Gastroesophageal sphincter (tissue), 3 donors: ENCODE measurements around the gene FBXO47.

Experiments used
- EP300 ChIP-seq: sonication (generic); formaldehyde crosslinking; IDR thresholded peaks from one replicate; pipeline ENCODE4 v1.6.1; 2017; ENCODE audit warnings: antibody characterized with exemption, mild to moderate bottlenecking
- POLR2A ChIP-seq, 2 donors: fragments of 450-650 bp; IDR thresholded peaks; one replicate each; pipeline ENCODE4 v1.6.1; 2017; ENCODE audit warnings: antibody characterized with exemption in 2 of 2, mild to moderate bottlenecking in 2 of 2, moderate library complexity in 1 of 2
- TF ChIP-seq, protein P1 (sequence below), 4 experiments: fragments of 200-600 bp in 2 of 4; fragments of 450-650 bp in 2 of 4; sonication (generic) in 1 of 4; IDR thresholded peaks; one replicate each; pipeline ENCODE4 v1.5.1; 2017 to 2019; ENCODE audit warnings: antibody characterized with exemption in 4 of 4, mild to moderate bottlenecking in 2 of 4, moderate library complexity in 2 of 4

DNA sequence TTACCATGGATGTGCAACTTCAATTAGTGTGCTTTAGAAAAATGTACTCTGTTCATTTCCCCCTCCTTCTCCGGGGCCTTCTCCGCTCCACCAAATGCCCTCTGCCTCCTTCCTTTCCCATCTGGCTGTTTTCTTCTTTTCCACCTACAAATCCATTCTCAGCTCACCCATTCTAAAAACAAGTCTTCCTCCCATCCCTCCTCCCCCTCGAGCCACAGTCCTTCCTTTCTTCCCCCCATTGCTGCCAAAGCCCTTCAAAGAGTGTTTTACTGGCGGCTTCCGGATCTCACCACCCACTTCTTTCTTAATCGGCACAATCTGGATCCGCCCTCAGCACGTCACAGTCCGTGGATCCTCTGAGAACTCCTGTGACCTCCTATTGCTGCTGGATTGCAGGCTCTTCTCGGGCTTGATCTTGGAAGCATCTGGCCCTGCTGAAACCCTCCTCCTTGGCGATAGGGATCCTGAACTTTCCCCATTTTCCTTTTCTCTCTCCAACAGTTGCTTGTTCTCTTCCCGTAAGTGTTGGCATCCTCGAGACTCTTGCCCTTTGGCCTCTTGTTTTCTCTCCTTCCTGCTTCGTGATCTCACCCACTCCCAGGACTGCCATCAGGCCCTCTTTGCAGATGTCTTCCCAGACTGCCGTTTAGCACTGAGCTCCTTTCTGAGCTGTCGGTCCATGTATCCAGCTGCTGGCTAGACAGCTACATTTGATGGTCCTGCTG lies 36.0 kb upstream of the FBXO47 start:
- TF ChIP-seq, protein P1, sequence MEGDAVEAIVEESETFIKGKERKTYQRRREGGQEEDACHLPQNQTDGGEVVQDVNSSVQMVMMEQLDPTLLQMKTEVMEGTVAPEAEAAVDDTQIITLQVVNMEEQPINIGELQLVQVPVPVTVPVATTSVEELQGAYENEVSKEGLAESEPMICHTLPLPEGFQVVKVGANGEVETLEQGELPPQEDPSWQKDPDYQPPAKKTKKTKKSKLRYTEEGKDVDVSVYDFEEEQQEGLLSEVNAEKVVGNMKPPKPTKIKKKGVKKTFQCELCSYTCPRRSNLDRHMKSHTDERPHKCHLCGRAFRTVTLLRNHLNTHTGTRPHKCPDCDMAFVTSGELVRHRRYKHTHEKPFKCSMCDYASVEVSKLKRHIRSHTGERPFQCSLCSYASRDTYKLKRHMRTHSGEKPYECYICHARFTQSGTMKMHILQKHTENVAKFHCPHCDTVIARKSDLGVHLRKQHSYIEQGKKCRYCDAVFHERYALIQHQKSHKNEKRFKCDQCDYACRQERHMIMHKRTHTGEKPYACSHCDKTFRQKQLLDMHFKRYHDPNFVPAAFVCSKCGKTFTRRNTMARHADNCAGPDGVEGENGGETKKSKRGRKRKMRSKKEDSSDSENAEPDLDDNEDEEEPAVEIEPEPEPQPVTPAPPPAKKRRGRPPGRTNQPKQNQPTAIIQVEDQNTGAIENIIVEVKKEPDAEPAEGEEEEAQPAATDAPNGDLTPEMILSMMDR (IDR thresholded peaks at IDR 0.05): no peak
- no peak for TF ChIP-seq EP300
- TF ChIP-seq POLR2A (IDR thresholded peaks at IDR 0.05): peak in 1 of 2 donors; percentile 20
